ENCODE data around the gene ACP5. TPM values are rescaled to one million over a fixed set of nuclear protein-coding genes. Genes with fewer than 3 reads are reported as not detected.

ACP5 gene
- polyA plus RNA-seq, 1 donor (not counting 4 experiments of a cell fraction or from before 2014, with no cell fraction given) = 15.0 TPM

DNA sequence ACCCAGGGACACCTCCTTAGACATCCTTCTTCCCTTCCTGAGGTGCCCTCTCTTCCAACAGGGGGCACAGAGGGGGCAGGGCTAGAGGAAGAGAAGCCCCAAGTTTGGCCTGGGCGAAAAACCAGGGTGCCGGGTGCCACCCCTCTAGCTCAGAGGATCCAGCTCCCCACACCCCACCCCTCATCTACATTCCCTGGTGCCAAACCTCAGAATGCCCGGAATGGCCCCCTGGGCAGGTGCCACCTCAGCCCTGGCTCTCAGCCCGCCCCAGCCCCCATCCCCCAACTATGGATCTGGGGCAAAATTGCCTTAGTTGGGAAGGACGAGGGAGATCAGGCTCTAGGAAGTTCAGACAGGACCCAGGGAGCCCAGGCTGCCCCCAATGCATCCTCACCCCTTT is 36.8 kb downstream of the ACP5 start:
- no peaks in the 10 kb centered on the region for H3K9me3 ChIP-seq (ENCODE audit: control insufficient read depth, low read depth, low read length)
- H3K9ac ChIP-seq (ENCODE audit: control insufficient read depth, extremely low read depth, insufficient read depth, low read length) = no peak overlapping the region
- H3K4me3 ChIP-seq (ENCODE audit: control insufficient read depth in 2 of 3, extremely low read depth in 1 of 3, insufficient read depth in 2 of 3, low read depth in 1 of 3, low read length in 3 of 3) = no peak overlapping the region
- H3K4me1 ChIP-seq (ENCODE audit: control insufficient read depth, extremely low read depth, insufficient read depth, low read length) = peaks cover 6% of the 10 kb centered on the region
- no peaks in the 10 kb centered on the region for H3K79me2 ChIP-seq (ENCODE audit: control insufficient read depth, insufficient read depth, low read length)
- H3K9me1 ChIP-seq (ENCODE audit: control insufficient read depth, extremely low read depth, insufficient read depth, low read length) = no peaks in the 10 kb centered on the region
- peaks cover 12% of the 10 kb centered on the region for H3K27me3 ChIP-seq (ENCODE audit: control insufficient read depth, extremely low read depth, insufficient read depth, low read length)
- H4K20me1 ChIP-seq (ENCODE audit: control insufficient read depth, extremely low read depth, insufficient read depth, low read length) = no peaks in the 10 kb centered on the region
- FAIRE-seq (no peak), DNase-seq (ENCODE audit: low read depth, low spot score) (no peak)
- dilution Hi-C loops (cut with MboI; ENCODE audit: extremely low pct_ligation_motif_present, low sequenced_read_pairs) = no loop called here
- H3K4me2 ChIP-seq (ENCODE audit: control insufficient read depth, extremely low read depth, insufficient read depth, low read depth, low read length) = no peak overlapping the region
- no peaks in the 10 kb centered on the region for H3K36me3 ChIP-seq (ENCODE audit: control insufficient read depth in 2 of 2, extremely low read depth in 1 of 2, insufficient read depth in 2 of 2, low read length in 2 of 2)
- TF ChIP-seq, protein P1, sequence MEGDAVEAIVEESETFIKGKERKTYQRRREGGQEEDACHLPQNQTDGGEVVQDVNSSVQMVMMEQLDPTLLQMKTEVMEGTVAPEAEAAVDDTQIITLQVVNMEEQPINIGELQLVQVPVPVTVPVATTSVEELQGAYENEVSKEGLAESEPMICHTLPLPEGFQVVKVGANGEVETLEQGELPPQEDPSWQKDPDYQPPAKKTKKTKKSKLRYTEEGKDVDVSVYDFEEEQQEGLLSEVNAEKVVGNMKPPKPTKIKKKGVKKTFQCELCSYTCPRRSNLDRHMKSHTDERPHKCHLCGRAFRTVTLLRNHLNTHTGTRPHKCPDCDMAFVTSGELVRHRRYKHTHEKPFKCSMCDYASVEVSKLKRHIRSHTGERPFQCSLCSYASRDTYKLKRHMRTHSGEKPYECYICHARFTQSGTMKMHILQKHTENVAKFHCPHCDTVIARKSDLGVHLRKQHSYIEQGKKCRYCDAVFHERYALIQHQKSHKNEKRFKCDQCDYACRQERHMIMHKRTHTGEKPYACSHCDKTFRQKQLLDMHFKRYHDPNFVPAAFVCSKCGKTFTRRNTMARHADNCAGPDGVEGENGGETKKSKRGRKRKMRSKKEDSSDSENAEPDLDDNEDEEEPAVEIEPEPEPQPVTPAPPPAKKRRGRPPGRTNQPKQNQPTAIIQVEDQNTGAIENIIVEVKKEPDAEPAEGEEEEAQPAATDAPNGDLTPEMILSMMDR (optimal IDR thresholded peaks at IDR 0.05 in 1 of 3, IDR thresholded peaks at IDR 0.05 in 1 of 3, conservative IDR thresholded peaks at IDR 0.05 in 1 of 3; ENCODE audit: extremely low read depth in 1 of 3, insufficient read depth in 2 of 3, low read length in 3 of 3) = no peak
- no peak for TF ChIP-seq EZH2 (IDR thresholded peaks at IDR 0.05; ENCODE audit: low read length)
- H2AFZ ChIP-seq (ENCODE audit: control insufficient read depth, low read length) = no peak overlapping the region
- H3K27ac ChIP-seq (ENCODE audit: control insufficient read depth, insufficient read depth, low read length) = no peak overlapping the region

DNA sequence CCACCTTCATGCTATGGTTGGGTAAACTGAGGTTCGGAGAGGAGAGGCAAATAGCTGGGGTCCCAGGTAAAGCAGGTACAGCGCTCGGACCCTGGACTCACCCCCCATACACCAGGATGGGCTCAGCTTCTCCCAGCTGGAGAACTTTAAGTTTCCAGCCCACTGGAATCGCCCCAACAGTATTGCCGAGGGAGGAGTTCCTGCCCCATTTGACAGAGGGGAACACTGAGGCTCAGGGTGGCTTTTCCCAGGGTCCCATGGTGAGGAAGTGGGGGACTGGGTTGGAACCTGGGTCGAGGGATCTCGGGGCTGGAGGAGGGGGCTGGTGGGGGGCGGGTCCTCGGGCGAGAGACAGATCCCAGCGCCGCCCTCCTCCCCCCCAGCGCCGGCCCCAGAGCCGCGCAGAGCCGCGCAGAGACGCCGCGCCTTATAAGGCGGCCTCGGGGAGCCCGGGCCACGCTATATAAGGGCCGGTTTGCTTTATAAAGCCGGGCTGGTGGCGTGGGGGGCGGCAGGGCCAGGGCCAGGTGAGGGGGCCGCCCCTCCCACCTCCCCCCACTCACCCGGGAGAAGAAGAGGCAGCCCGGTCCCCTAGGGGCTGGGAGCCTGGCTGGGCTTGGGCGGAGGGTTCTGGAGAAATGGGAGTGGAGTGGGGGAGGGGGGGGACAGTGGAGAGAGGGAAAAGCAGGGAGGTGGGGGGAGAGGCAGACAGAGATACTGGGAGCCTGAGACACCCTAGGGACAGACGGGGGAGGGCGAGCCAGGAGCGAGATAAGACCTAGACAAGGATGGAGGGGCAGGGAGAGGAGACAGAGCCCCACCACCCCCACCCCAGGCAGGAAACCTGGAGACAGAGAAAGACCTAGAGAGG is 37.7 kb downstream of the ACP5 start:
- FAIRE-seq (no peak), DNase-seq (ENCODE audit: low read depth, low spot score) (no peak)
- Histone ChIP-seq H3K79me2 (ENCODE audit: control insufficient read depth, insufficient read depth, low read length) (no peaks in the 10 kb centered on the region), H3K4me3 (ENCODE audit: control insufficient read depth in 2 of 3, extremely low read depth in 1 of 3, insufficient read depth in 2 of 3, low read depth in 1 of 3, low read length in 3 of 3) (no peak overlapping the region), H2AFZ (ENCODE audit: control insufficient read depth, low read length) (no peak overlapping the region), H3K27ac (ENCODE audit: control insufficient read depth, insufficient read depth, low read length) (no peak overlapping the region), H3K27me3 (ENCODE audit: control insufficient read depth, extremely low read depth, insufficient read depth, low read length) (peaks cover 12% of the 10 kb centered on the region), H3K36me3 (ENCODE audit: control insufficient read depth in 2 of 2, extremely low read depth in 1 of 2, insufficient read depth in 2 of 2, low read length in 2 of 2) (no peaks in the 10 kb centered on the region), H3K9ac (ENCODE audit: control insufficient read depth, extremely low read depth, insufficient read depth, low read length) (no peak overlapping the region), H4K20me1 (ENCODE audit: control insufficient read depth, extremely low read depth, insufficient read depth, low read length) (no peaks in the 10 kb centered on the region), H3K4me2 (ENCODE audit: control insufficient read depth, extremely low read depth, insufficient read depth, low read depth, low read length) (no peak overlapping the region), H3K9me3 (ENCODE audit: control insufficient read depth, low read depth, low read length) (no peaks in the 10 kb centered on the region), H3K9me1 (ENCODE audit: control insufficient read depth, extremely low read depth, insufficient read depth, low read length) (no peaks in the 10 kb centered on the region), H3K4me1 (ENCODE audit: control insufficient read depth, extremely low read depth, insufficient read depth, low read length) (peaks cover 3% of the 10 kb centered on the region)
- dilution Hi-C loops (cut with MboI; ENCODE audit: extremely low pct_ligation_motif_present, low sequenced_read_pairs) = no loop called here
- no peak for TF ChIP-seq EZH2 (IDR thresholded peaks at IDR 0.05; ENCODE audit: low read length)
- TF ChIP-seq, protein P1 (optimal IDR thresholded peaks at IDR 0.05 in 1 of 3, IDR thresholded peaks at IDR 0.05 in 1 of 3, conservative IDR thresholded peaks at IDR 0.05 in 1 of 3; ENCODE audit: extremely low read depth in 1 of 3, insufficient read depth in 2 of 3, low read length in 3 of 3) = no peak

Data from keratinocyte (primary cell).